ENCODE data around the gene RAPH1. TPM values are rescaled to one million over a fixed set of nuclear protein-coding genes. Genes with fewer than 3 reads are reported as not detected.

The RAPH1 gene
- total RNA-seq, 1 donor from 2014 or later: 42.8 TPM

DNA sequence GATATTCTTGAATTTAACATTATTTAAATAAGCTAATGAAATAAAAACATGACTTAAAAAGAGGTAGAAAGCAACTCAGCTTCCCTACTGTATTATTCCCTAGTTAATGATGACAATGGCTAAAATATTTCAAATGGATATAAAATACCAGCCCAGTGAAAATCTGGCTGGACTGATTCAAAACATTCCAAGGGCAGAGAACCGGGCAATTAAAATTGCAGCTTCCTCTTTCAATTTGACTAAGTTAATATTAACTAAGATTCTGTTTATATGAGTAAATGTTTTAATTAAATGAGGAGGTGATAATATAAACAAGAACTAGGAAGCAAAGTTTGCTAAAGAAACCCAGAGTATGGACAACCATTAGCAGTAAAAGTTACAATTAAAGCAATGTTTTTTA lies 65.6 kb downstream of the RAPH1 start:
- Histone ChIP-seq H3K36me3 (ENCODE audit: control insufficient read depth in 3 of 3, insufficient read depth in 3 of 3, low read length in 3 of 3) (no peaks in the 10 kb centered on the region), H3K4me3 (ENCODE audit: low read length in 3 of 3) (no peak overlapping the region), H3K9me3 (ENCODE audit: control insufficient read depth in 3 of 3, low read length in 3 of 3) (no peaks in the 10 kb centered on the region), H3K27me3 (ENCODE audit: control insufficient read depth in 3 of 3, insufficient read depth in 3 of 3, low read length in 3 of 3) (no peaks in the 10 kb centered on the region), H3K4me1 (ENCODE audit: control insufficient read depth in 3 of 3, insufficient read depth in 3 of 3, low read length in 3 of 3) (no peaks in the 10 kb centered on the region), H3K9ac (ENCODE audit: low read depth in 1 of 3, low read length in 3 of 3) (no peak overlapping the region), H3K27ac (ENCODE audit: low read depth, low read length) (no peak overlapping the region)

DNA sequence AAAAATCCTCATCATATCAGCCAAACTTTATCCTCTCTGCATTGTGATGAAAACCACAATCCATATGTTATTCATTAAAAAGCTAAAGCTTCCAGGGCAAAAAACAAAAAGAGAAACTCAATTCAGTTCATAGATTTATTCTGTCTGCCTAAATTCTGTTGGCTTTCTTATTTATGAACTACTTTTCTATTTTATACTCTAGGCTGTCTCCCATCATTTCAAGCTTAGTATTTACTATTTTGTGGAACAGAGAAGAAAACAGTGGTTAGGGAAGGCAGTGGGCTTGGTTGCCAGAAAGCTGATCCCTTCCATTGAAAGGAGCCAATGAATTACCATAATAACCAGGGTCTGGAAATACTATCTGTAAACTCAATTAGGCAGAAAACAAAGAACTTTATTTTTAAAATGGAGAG lies 71.8 kb downstream of the RAPH1 start:
- Histone ChIP-seq H3K27ac (ENCODE audit: low read depth, low read length) (no peak overlapping the region), H3K9ac (ENCODE audit: low read depth in 1 of 3, low read length in 3 of 3) (no peak overlapping the region)

DNA sequence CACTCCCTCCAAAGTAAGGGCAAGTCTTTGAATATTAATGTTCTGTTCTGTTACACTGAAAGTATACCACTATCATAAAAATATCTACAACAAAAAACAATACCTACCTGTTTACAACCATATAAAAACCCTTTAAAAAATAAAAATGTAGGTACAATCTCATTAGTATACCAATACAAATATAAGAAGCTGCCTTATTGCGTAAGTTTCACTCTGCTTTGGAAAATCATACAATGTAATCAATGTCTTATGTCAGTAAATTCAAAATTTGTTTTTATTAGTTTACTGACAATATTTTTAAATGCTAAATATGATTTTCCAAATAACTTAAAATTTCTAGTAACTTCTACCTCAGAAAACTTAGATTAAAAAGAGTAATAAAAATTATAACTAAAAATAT lies 72.8 kb downstream of the RAPH1 start:
- H3K9ac ChIP-seq (ENCODE audit: low read depth in 1 of 3, low read length in 3 of 3): no peak overlapping the region
- no peak overlapping the region for H3K27ac ChIP-seq (ENCODE audit: low read depth, low read length)

More for the DNA sequence above, 71.8 kb downstream of the RAPH1 start:
- H3K4me1 ChIP-seq (ENCODE audit: control insufficient read depth in 3 of 3, insufficient read depth in 3 of 3, low read length in 3 of 3): no peaks in the 10 kb centered on the region
- no peaks in the 10 kb centered on the region for H3K27me3 ChIP-seq (ENCODE audit: control insufficient read depth in 3 of 3, insufficient read depth in 3 of 3, low read length in 3 of 3)
- H3K9me3 ChIP-seq (ENCODE audit: control insufficient read depth in 3 of 3, low read length in 3 of 3): no peaks in the 10 kb centered on the region
- peaks cover 4 to 14% (median 6%) of the 10 kb centered on the region in 3 donors for H3K36me3 ChIP-seq (ENCODE audit: control insufficient read depth in 3 of 3, insufficient read depth in 3 of 3, low read length in 3 of 3)
- H3K4me3 ChIP-seq (ENCODE audit: low read length in 3 of 3): no peak overlapping the region

GRCh38 chr2:203461746-203462145 lies 73.4 kb downstream of the RAPH1 start:
- H3K4me1 ChIP-seq (ENCODE audit: control insufficient read depth in 3 of 3, insufficient read depth in 3 of 3, low read length in 3 of 3): no peaks in the 10 kb centered on the region
- H3K36me3 ChIP-seq (ENCODE audit: control insufficient read depth in 3 of 3, insufficient read depth in 3 of 3, low read length in 3 of 3): peaks cover 4 to 21% (median 12%) of the 10 kb centered on the region in 3 donors
- no peak overlapping the region for H3K27ac ChIP-seq (ENCODE audit: low read depth, low read length)
- no peak overlapping the region for H3K9ac ChIP-seq (ENCODE audit: low read depth in 1 of 3, low read length in 3 of 3)
- H3K27me3 ChIP-seq (ENCODE audit: control insufficient read depth in 3 of 3, insufficient read depth in 3 of 3, low read length in 3 of 3): no peaks in the 10 kb centered on the region
- H3K9me3 ChIP-seq (ENCODE audit: control insufficient read depth in 3 of 3, low read length in 3 of 3): no peaks in the 10 kb centered on the region
- no peak overlapping the region for H3K4me3 ChIP-seq (ENCODE audit: low read length in 3 of 3)

More for the DNA sequence above, 72.8 kb downstream of the RAPH1 start:
- no peak overlapping the region for H3K4me3 ChIP-seq (ENCODE audit: low read length in 3 of 3)
- H3K4me1 ChIP-seq (ENCODE audit: control insufficient read depth in 3 of 3, insufficient read depth in 3 of 3, low read length in 3 of 3): no peaks in the 10 kb centered on the region
- H3K36me3 ChIP-seq (ENCODE audit: control insufficient read depth in 3 of 3, insufficient read depth in 3 of 3, low read length in 3 of 3): peaks cover 4 to 19% (median 9%) of the 10 kb centered on the region in 3 donors
- H3K27me3 ChIP-seq (ENCODE audit: control insufficient read depth in 3 of 3, insufficient read depth in 3 of 3, low read length in 3 of 3): no peaks in the 10 kb centered on the region
- no peaks in the 10 kb centered on the region for H3K9me3 ChIP-seq (ENCODE audit: control insufficient read depth in 3 of 3, low read length in 3 of 3)

DNA sequence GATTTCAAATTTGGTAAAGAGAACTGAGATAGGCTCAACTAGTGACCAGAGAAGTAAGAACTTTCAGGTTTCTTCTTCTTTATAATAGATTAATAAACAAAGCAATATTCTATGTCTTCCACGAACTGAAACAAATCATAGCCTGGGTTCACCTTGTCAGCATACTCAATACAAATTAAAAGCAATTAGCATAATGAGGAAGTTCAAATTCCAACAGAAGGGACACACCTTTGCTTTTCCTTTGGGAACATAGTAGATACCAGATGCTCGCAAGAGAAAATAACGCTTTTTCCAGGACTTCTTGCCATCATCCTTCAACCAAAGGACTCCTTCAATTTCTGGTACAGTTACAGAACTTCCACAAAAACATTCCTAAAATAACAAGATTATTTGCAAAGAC lies 79.9 kb downstream of the RAPH1 start:
- Histone ChIP-seq H3K27me3 (ENCODE audit: control insufficient read depth in 3 of 3, insufficient read depth in 3 of 3, low read length in 3 of 3) (no peaks in the 10 kb centered on the region), H3K9ac (ENCODE audit: low read depth in 1 of 3, low read length in 3 of 3) (no peak overlapping the region), H3K36me3 (ENCODE audit: control insufficient read depth in 3 of 3, insufficient read depth in 3 of 3, low read length in 3 of 3) (peaks cover 8 to 37% (median 12%) of the 10 kb centered on the region in 3 donors), H3K27ac (ENCODE audit: low read depth, low read length) (no peak overlapping the region), H3K9me3 (ENCODE audit: control insufficient read depth in 3 of 3, low read length in 3 of 3) (no peaks in the 10 kb centered on the region), H3K4me3 (ENCODE audit: low read length in 3 of 3) (no peak overlapping the region), H3K4me1 (ENCODE audit: control insufficient read depth in 3 of 3, insufficient read depth in 3 of 3, low read length in 3 of 3) (no peaks in the 10 kb centered on the region)

GRCh38 chr2:203453858-203454451 lies 81.1 kb downstream of the RAPH1 start:
- Histone ChIP-seq H3K9me3 (ENCODE audit: control insufficient read depth in 3 of 3, low read length in 3 of 3) (no peaks in the 10 kb centered on the region), H3K4me1 (ENCODE audit: control insufficient read depth in 3 of 3, insufficient read depth in 3 of 3, low read length in 3 of 3) (no peaks in the 10 kb centered on the region), H3K4me3 (ENCODE audit: low read length in 3 of 3) (no peak overlapping the region), H3K27me3 (ENCODE audit: control insufficient read depth in 3 of 3, insufficient read depth in 3 of 3, low read length in 3 of 3) (no peaks in the 10 kb centered on the region), H3K9ac (ENCODE audit: low read depth in 1 of 3, low read length in 3 of 3) (no peak overlapping the region), H3K27ac (ENCODE audit: low read depth, low read length) (no peak overlapping the region), H3K36me3 (ENCODE audit: control insufficient read depth in 3 of 3, insufficient read depth in 3 of 3, low read length in 3 of 3) (peaks cover 5 to 27% (median 6%) of the 10 kb centered on the region in 3 donors)

DNA sequence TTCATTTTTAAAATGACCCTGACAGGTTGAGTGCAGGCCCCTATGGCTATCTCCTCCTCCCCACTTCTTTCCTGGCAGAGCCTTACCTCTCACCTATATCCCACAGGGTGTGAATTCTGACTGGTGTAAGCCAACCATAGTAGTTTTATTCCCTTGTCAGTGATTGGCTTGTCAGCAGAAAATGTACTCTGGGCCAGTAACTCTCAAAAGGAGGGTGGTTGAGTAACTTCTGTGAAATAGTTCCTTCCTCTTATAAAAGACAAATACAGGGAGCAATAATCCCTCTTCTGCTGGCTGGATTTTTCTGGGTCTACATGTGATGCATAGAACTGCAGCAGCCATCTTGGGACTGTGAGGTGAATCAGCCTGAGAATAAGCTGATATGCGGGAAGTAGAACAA lies 83.4 kb downstream of the RAPH1 start:
- Histone ChIP-seq H3K36me3 (ENCODE audit: control insufficient read depth in 3 of 3, insufficient read depth in 3 of 3, low read length in 3 of 3) (peaks cover 0 to 25% (median 5%) of the 10 kb centered on the region in 3 donors), H3K4me1 (ENCODE audit: control insufficient read depth in 3 of 3, insufficient read depth in 3 of 3, low read length in 3 of 3) (no peaks in the 10 kb centered on the region), H3K9ac (ENCODE audit: low read depth in 1 of 3, low read length in 3 of 3) (no peak overlapping the region), H3K4me3 (ENCODE audit: low read length in 3 of 3) (no peak overlapping the region), H3K27me3 (ENCODE audit: control insufficient read depth in 3 of 3, insufficient read depth in 3 of 3, low read length in 3 of 3) (no peaks in the 10 kb centered on the region), H3K27ac (ENCODE audit: low read depth, low read length) (no peak overlapping the region), H3K9me3 (ENCODE audit: control insufficient read depth in 3 of 3, low read length in 3 of 3) (no peaks in the 10 kb centered on the region)

GRCh38 chr2:203451011-203451410 lies 84.1 kb downstream of the RAPH1 start:
- no peak overlapping the region for H3K27ac ChIP-seq (ENCODE audit: low read depth, low read length)
- peaks cover 5 to 23% (median 5%) of the 10 kb centered on the region in 3 donors for H3K36me3 ChIP-seq (ENCODE audit: control insufficient read depth in 3 of 3, insufficient read depth in 3 of 3, low read length in 3 of 3)
- H3K4me3 ChIP-seq (ENCODE audit: low read length in 3 of 3): no peak overlapping the region
- no peaks in the 10 kb centered on the region for H3K9me3 ChIP-seq (ENCODE audit: control insufficient read depth in 3 of 3, low read length in 3 of 3)
- H3K9ac ChIP-seq (ENCODE audit: low read depth in 1 of 3, low read length in 3 of 3): no peak overlapping the region
- H3K4me1 ChIP-seq (ENCODE audit: control insufficient read depth in 3 of 3, insufficient read depth in 3 of 3, low read length in 3 of 3): no peaks in the 10 kb centered on the region
- H3K27me3 ChIP-seq (ENCODE audit: control insufficient read depth in 3 of 3, insufficient read depth in 3 of 3, low read length in 3 of 3): no peaks in the 10 kb centered on the region

DNA sequence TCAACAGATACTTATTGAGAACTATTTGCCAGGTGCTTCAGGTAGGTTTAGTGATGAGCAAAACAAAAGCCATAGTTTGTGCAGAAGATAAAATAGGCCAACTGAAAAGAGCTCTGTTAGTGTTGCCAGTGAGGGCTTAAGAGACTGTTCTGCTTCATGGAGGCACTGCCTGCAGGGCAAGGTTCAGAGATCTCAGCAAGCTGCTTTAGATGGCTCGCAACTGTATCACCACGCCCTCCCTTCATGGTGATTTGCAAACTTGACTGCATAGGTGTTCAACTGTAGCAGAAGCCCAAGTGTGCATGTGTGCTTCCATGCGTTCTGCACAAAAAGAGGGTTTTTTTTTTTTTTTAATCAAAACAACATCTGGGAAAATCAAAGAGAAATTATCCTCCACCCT lies 84.5 kb downstream of the RAPH1 start:
- H3K4me1 ChIP-seq (ENCODE audit: control insufficient read depth in 3 of 3, insufficient read depth in 3 of 3, low read length in 3 of 3): no peaks in the 10 kb centered on the region
- no peaks in the 10 kb centered on the region for H3K9me3 ChIP-seq (ENCODE audit: control insufficient read depth in 3 of 3, low read length in 3 of 3)
- no peaks in the 10 kb centered on the region for H3K27me3 ChIP-seq (ENCODE audit: control insufficient read depth in 3 of 3, insufficient read depth in 3 of 3, low read length in 3 of 3)
- no peak overlapping the region for H3K9ac ChIP-seq (ENCODE audit: low read depth in 1 of 3, low read length in 3 of 3)
- H3K4me3 ChIP-seq (ENCODE audit: low read length in 3 of 3): no peak overlapping the region
- peaks cover 5 to 22% (median 7%) of the 10 kb centered on the region in 3 donors for H3K36me3 ChIP-seq (ENCODE audit: control insufficient read depth in 3 of 3, insufficient read depth in 3 of 3, low read length in 3 of 3)
- no peak overlapping the region for H3K27ac ChIP-seq (ENCODE audit: low read depth, low read length)

DNA sequence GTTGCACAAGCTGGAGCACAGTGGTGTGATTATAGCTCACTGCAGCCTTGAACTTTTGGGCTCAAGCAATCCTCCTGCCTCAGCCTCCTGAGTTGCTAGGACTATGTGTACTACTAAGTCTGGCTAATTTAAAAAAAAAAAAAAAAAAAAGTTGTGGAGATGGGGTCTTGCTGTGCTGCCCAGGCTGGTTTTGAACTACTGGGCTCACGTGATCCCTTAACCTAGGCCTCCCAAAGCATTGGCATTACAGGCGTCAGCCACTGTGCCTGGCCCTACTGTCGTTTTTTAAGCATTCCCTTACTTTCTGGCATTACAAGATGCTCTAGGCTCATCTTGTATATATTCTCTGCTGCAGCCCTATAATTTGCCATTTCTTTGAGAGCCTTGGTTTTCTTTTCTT lies 88.3 kb downstream of the RAPH1 start:
- no peak overlapping the region for H3K4me3 ChIP-seq (ENCODE audit: low read length in 3 of 3)
- peaks cover 6 to 17% (median 12%) of the 10 kb centered on the region in 3 donors for H3K36me3 ChIP-seq (ENCODE audit: control insufficient read depth in 3 of 3, insufficient read depth in 3 of 3, low read length in 3 of 3)
- H3K27me3 ChIP-seq (ENCODE audit: control insufficient read depth in 3 of 3, insufficient read depth in 3 of 3, low read length in 3 of 3): no peaks in the 10 kb centered on the region
- no peak overlapping the region for H3K9ac ChIP-seq (ENCODE audit: low read depth in 1 of 3, low read length in 3 of 3)
- peaks cover 0 to 9% (median 6%) of the 10 kb centered on the region in 3 donors for H3K4me1 ChIP-seq (ENCODE audit: control insufficient read depth in 3 of 3, insufficient read depth in 3 of 3, low read length in 3 of 3)
- no peaks in the 10 kb centered on the region for H3K9me3 ChIP-seq (ENCODE audit: control insufficient read depth in 3 of 3, low read length in 3 of 3)
- H3K27ac ChIP-seq (ENCODE audit: low read depth, low read length): no peak overlapping the region
